DMS 273 (cell line): ENCODE data around the gene GPANK1.

Experiments used
- DNase-seq: peaks from one replicate; lab custom pipeline; 2025; ENCODE audit not compliant: unreplicated experiment; lab: John Stamatoyannopoulos, UW

Gene GPANK1

DNA sequence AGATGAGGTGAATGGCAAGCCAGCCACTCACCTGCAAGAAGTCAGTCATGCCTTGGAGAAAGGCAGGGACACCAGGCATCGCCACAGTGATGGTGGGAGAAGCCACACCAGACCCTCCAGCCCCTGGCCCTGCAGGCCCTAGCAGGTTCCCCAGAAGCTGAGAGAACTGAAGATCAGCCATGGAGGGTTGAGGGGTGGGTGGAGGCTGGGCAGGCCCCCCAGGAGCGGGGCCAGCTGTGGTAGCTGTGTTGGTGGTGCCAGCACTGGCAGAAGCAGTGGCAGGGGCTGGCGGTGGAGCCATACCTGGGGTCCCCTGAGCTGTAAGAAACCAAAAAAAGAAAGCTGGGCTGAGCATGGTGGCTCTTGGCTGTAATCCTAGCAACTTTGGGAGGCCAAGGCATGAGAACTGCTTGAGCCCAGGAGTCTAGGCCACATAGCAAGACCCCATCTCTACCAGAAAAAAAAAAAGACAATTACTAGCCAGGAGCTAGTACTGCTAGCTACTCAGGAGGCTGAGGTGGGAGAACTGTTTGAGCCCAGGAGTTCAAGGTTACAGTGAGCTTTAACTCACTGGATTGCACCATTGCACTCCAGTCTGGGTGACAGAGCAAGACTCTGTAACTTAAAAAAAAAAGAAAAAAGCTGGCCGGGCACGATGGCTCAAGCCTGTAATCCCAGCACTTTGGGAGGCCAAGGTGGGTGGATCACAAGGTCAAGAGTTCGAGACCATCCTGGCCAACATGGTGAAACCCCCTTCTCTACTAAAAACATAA is 21.8 kb downstream of the GPANK1 start:
- no peak for DNase-seq

GRCh38 chr6:31641370-31641769 is 23.4 kb downstream of the GPANK1 start:
- DNase-seq: no peak

DNA sequence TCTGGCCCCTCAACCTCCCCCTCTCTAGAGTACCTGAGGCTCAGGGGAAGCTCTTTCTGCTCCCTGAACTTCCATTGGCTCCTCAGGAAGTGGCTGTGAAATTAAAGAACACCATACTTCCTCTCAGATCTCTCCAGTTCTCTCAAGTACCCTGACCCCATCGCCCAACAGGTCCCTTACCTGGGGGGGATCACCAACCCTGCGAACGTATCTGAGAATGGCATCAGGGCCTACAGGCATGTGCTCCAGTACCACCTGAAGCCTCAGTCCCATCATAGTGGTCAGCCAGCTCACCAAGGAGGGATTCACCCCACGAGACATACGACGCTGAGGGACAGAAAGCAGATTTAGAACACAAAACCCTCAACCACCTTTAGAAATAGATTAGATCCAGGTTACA is 24.2 kb downstream of the GPANK1 start:
- no peak for DNase-seq

GRCh38 chr6:31639449-31639861 is 25.3 kb downstream of the GPANK1 start:
- DNase-seq: no peak

DNA sequence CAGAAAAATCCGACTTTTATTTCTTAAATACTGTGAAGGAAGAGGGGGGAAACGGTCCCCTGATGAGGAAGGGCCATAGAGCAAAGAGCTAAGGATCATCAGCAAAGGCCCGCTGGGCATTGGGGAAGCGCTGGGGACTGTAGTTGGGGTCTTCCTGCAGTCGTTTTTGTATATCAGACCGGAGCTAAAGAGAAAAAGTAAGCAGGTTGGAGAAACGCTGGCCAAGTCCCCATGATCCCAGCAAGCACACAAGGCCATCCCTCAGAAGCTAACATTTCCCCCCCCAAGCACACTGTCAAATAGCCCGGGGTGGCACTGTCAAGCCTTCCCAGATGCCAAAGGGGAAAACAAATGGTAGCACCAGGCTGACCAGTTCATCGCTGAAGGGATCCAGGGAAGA is 25.8 kb downstream of the GPANK1 start:
- DNase-seq: no peak

GRCh38 chr6:31636698-31637596 is 27.9 kb downstream of the GPANK1 start:
- DNase-seq: no peak

DNA sequence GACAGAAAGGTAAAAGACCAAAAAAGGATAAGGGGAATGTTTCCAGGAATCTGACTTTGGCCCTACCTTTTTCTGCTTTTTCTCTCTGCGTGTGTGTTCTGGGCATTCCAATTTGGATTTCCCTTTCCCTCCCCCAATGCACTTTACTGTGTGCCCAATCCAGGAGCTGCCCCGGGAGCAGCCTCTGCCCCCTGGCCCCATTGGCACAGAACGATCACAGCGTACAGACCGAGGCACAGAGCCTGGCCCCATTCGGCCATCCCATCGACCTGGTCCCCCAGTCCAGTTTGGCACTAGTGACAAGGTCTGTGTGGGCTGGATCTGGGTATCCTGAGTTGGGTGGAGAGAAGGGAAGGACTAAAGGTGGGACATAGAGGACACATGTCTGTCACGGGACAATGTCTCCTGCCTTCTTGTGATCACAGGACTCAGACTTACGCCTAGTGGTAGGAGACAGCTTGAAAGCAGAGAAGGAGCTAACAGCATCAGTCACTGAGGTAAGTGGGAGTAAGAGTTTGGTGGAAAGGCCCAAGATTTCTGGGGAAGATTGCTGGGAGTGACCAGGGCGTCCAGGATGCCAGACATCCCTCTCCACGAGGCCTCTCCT is 29.7 kb downstream of the GPANK1 start:
- DNase-seq: no peak

DNA sequence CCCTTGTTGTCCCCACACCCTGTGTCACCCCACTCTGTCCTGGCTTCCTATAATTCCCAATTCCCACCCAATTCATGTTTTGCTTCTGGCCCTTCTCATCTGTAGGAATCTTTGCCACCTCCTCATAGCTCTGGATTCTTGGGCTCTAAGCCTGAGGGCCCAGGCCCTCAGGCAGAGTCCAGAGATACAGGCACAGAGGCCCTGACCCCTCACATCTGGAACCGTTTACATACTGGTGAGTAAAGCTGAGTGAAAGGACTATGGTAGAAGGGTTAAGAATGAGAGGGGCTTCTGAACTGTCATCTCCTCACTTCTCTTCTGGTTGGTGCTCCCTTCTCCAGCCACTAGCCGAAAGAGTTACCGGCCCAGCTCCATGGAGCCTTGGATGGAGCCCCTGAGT is 30.7 kb downstream of the GPANK1 start:
- DNase-seq: no peak

DNA sequence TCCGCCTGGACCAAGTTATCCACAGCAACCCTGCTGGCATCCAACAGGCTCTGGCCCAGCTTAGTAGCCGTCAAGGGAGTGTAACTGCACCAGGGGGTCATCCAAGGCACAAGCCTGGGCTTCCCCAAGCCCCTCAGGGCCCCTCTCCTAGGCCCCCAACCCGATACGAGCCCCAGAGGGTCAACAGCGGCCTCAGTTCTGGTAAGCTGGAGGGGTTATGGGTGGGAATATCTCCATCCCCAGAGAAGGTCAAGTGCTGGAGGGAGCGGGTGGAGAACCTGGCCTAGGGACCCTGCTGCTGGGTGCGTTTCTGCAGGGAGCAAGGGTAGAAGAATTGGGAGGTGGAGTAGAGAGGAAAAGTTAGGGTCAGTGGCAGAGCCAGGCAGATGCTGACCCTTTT is 31.4 kb downstream of the GPANK1 start:
- no peak for DNase-seq

- no peak for DNase-seq
Observed at GRCh38 chr6:31632279-31632946, 32.4 kb downstream of the GPANK1 start.

- no peak for DNase-seq
Observed at GRCh38 chr6:31631681-31632278, 33.0 kb downstream of the GPANK1 start.

GRCh38 chr6:31631209-31631608 is 33.6 kb downstream of the GPANK1 start:
- DNase-seq: no peak

GRCh38 chr6:31630177-31630934 is 34.4 kb downstream of the GPANK1 start:
- DNase-seq: no peak

GRCh38 chr6:31629014-31629413 is 35.8 kb downstream of the GPANK1 start:
- DNase-seq: no peak

- DNase-seq: no peak
Observed at GRCh38 chr6:31627690-31628287, 37.0 kb downstream of the GPANK1 start.

- no peak for DNase-seq
Observed at GRCh38 chr6:31626952-31627351, 37.8 kb downstream of the GPANK1 start.

DNA sequence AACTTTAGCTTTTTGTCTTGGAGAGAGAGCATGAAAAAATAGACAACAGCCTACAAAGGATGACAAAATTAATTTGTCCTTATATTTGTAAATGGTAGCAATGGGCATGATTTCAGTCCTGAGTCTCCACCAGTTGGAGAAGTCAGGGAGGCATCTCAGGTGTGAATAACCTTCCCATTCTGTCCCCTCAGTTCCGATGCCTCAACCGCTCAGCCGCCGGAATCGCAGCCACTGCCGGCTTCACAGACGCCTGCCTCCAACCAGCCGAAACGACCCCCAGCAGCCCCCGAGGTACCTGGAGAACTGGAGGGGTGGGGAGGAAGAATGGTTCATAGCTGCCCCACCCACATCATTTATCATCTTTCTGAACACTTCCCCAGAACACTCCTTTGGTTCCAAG is 40.7 kb downstream of the GPANK1 start:
- DNase-seq: no peak

DNA sequence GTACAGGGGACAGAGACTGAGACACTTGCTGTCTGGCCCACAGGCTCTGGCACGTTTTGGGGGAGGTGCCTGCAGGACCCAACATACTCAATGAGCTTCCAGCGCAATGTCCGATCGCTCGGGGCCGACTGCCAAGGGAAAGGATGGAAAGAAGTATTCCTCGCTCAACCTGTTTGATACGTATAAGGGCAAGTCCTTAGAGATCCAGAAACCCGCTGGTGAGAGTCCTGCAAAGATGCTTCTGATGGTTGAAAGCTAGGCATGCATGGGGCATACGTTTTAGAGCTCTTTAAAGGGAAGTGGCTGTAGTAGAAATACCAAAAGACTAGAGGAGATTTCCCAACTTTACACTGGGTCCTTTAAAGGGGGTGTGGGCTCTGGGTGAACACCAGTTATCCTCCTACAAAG is 42.1 kb downstream of the GPANK1 start:
- DNase-seq: no peak

DNA sequence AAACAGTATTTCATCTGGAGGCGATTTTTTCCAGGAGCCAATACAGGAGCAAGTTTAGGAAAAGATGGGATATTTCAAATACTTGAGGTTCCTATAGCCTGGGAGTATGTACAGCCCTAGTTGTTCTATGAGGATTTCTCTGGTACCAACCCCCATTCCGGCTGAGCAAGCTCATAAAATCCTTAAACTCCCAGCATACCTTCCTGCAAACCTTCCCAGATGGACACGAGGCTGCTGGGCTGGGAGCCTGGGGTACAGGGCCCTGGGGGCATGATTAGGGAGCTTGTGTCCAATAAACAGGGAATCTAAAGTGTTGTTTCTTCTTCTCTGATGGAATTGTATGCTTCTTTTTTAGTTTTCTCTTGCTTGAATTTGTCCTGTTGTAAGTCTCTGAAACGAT is 42.8 kb downstream of the GPANK1 start:
- peak; percentile 34 for DNase-seq
